GM15510 (cell line): ENCODE measurements around the gene SLC1A1.

Source experiments
- POLR2A ChIP-seq: IDR thresholded peaks from 3 replicates; pipeline ENCODE4 v1.6.1; 2011; ENCODE audit warnings: borderline replicate concordance; ENCODE audit not compliant: insufficient read length; ENCODE audit errors: extremely low read depth

SLC1A1 gene

GRCh38 chr9:4489919-4490704 lies at the start of gene SLC1A1:
Gene SLC1A1 (plus strand): TSS chr9:4490468. CDS start chr9:4490680, 212 bp downstream.
- TF ChIP-seq POLR2A, result peak; percentile 79

DNA sequence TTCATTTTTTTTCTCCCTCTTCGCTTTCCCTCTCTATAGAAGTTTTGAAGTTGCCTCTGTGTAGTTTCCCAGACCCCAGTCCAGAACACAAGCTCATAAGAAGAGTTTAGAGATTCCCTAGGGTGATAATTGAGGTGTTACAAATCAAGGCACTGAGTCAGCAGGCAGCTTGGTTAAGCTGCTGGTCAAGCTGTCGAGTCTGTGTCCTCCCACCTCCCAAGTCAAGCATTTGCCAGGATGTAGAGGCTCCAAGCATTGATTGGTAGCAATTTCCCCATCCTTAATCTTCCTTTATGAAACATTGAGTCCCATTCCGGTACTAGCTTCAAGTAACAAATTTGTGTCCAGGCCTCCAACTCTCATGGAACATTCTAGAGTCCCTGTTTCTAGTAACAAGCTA lies 47.5 kb upstream of the SLC1A1 start:
- TF ChIP-seq POLR2A, result no peak

DNA sequence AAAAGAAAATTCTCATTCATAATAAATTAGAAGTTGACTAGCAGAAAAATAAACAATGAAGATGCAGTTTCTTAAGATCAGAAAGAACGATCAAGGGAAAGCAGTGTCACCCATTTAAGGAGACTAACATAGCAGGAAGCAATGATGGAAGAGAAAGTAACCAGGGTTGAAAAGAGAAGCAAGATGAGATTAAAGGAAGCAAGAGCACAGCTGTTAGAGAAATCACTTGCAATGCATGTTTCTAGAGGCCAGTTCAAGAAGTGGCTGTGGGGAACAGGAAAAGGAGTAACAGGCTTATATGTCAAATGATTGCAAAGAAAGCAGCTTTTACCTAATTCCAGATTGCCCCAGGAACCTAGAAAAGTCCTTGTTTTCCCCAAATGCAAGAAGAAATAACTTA lies 46.8 kb upstream of the SLC1A1 start:
- no peak for TF ChIP-seq POLR2A

GRCh38 chr9:4461437-4461836 lies 28.8 kb upstream of the SLC1A1 start:
- no peak for TF ChIP-seq POLR2A

GRCh38 chr9:4463824-4464223 lies 26.4 kb upstream of the SLC1A1 start:
- TF ChIP-seq POLR2A, result no peak

- no peak for TF ChIP-seq POLR2A
Measured at GRCh38 chr9:4464911-4465513, 25.3 kb upstream of the SLC1A1 start.

DNA sequence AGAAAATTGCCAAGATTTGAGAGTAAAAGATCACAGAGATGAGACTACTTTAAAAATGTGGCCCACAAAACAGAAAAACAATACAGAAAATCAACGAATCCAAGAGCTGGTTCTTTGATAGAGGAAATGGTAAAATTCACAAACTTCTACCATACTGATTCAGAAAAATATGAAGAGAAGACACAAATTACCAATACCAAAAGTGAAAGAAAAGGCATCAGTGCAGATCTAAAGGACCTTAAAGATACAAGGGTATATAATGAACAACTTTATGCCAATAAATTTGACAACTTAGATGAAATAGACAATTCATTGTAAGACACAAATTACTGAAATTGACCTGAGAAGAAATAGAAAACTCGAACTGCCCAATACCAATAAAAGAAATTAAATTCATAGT lies 24.4 kb upstream of the SLC1A1 start:
- TF ChIP-seq POLR2A, result no peak

DNA sequence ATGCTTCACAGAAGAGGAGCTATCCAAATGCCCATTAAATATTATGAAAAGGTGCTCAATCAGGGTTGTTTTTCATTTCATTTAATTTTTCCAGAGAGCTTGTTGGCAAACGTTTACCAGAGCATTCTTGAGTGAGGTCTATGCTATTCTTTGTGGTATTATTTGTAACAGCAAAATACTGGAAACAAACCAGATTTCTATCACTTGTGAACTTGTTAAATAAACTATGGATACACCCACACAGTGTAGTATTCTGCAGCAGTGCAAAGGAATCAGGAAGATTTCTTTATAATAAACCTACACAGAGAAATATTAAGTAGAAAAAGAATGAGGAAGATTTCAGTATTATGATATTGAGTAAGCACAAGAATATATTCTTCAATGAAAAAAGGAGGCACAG lies 15.0 kb upstream of the SLC1A1 start:
- no peak for TF ChIP-seq POLR2A

DNA sequence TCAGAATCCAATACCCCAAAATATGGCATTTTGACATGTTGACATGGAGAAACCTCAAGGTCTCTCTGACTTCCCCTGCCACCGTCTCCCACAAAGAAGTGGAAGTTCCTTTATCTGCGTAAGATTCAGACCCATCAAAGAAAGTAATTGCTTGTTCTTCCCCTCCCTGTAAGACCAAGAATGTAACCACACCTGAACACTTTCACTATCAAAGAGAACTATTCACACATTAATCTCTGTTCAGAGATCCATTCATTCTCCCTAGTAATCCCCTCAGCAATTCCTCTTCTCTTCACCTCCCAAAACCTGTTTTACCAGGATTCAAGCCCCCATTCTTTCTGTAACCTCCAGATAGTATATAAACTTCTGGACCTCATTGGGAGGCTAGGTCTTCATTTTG lies 4.1 kb upstream of the SLC1A1 start:
- no peak for TF ChIP-seq POLR2A

DNA sequence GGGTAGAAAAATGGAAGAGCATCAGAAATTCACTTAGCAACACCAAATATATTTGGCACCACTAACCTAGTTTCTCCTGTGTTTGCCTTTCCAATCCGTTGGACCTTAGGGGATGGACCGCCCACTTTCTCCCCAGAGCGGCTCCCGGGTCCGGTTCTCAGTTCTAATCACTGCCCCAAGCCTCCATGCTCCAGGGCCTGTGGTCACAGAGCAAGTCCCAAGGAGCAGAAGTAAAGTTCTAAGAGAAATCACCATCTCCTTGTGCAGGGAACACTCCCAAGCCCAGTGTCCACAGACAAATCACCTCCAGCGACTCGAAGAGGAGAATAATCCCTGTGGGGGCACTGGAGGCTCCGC lies 728 bp upstream of the SLC1A1 start:
- no peak for TF ChIP-seq POLR2A

- TF ChIP-seq POLR2A, result no peak
Measured at GRCh38 chr9:4490705-4491625, 697 bp downstream of the SLC1A1 start.

DNA sequence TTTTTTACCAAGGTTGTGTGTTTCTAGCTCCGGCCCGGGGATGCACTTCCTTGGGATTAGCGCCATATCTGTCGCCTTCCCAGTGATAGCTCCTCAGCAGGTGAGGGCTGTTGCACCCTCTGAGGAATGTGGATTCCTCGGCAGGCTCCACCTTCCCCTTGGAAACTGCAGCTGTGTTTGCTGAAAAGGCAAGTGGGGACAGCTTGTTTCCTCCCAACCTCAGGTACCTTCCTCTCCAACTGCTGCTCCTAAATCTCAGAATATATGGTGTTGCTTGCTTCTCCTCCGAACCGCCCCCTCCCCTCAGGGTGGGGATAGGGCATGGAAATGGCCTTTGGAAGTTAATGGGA lies 1.3 kb downstream of the SLC1A1 start:
- no peak for TF ChIP-seq POLR2A

DNA sequence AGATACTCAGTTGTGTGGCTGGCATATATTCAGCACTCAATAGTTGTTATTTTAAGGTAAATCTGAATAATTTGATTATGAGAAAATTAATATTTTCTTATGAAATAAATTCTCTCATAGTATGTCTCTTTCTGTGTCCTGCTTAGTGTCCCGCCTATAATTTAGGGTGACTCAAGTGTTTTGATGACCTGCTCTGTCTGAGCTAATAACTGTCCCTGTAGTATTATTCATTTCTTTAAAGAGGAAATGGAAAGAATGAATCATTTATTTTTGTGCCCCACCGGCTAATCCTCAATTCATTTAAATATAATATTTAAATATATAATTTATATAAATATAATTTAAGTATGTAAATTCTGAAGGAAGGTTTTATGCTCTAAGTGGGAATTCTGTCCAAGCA lies 4.1 kb downstream of the SLC1A1 start:
- TF ChIP-seq POLR2A, result no peak

DNA sequence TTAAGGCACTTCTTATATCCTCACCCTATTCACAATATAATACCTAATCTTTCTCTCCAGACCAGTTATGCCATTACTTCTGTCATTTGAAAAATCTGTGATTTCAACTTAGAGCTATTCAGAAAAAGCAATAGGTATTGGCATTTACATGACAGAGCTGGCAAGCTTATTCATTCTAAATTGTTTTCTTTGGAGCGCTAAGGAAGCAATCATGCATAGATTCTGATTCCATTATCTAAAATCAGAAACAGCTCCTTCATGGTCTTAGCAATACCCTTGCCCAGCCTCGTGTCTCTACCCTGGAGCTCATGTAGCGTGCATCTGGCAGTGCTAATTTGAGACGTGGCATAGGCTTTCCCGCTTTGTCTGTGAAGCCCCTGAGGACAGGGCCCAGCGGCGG lies 4.5 kb downstream of the SLC1A1 start:
- no peak for TF ChIP-seq POLR2A

DNA sequence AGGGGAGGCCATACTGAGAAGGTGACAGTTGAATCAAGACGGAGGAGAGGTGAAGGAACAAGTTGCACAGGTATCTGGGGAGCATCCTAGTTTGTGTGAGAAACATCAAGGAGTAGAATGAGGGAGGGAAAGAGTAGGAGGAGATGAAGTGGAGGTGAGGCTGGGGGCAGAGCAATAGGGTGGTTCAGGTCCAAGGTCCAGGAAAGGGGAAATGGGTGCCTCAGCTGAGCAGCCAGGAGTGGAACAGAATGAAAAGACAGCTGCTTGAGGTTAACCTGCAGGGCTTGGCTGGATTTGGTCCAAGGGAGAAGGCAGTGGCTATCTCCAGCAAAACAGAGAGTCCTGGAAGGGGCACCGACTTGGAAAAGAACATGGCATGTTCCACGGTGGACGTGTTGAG lies 5.3 kb downstream of the SLC1A1 start:
- no peak for TF ChIP-seq POLR2A

GRCh38 chr9:4496497-4496896 lies 6.2 kb downstream of the SLC1A1 start:
- no peak for TF ChIP-seq POLR2A

- no peak for TF ChIP-seq POLR2A
Measured at GRCh38 chr9:4497395-4497794, 7.1 kb downstream of the SLC1A1 start.

GRCh38 chr9:4497855-4498254 lies 7.6 kb downstream of the SLC1A1 start:
- no peak for TF ChIP-seq POLR2A
